ENCODE measurements around the gene SPAG4.
A peak's percentile ranks its signal among the peaks of the same experiment; 100 is the strongest.

SPAG4 gene

DNA sequence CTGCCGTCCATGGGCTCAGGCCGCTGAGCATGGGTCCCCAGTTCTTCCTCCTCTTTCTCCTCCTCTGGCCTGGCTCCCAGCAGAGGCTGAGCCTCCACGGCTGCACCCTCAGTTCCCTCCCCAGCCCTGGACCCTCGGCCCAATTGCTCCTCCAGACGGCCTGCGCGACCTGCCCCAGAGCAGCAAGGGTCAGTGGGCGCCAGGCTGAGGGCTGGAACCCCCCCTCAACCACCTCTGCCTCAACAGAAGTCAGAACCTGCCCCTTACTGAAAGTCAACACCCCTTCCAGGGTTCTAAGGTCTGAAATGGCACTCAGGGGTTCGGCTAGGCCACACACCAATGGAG lies 15.9 kb upstream of the SPAG4 start:
- DNase-seq: no peak

DNA sequence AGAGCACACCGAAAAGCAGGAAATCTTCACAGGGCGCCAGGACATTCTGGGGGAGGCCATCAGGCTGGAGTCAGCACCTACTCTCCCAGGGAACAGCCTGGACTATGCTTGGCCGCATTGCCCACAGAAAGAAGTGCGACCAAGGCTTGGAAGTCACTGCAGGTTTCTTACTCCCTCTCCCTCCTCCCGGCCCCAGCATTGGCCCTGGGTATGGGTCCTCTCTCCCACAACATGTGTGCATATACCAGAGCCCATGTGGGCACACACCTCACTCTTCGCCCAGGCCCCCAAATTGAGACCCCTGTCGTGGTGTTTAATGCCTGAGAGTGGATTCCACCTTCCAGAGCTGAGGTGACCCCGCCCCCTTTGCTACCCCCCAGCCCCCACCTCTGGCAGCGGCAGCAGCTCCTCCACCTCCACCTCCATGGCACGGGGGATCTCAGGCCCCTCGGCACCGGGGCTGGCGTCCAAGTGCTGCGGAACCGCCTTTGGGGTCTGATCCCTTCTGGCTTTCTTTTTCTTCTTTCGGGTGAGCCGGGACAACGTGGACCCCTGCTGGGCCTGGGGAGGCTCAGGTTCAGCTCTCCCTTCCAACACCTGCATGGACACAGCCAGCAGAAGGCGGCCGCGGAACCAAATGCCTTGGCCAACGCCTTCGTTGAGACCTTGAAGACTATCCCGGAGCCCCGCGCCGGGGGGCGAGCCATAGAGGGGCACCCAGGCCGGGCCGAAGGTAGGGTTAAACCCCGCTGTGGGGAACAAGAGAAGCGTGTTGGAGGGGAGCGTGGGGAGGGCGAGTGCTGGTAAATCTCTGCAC lies 15.2 kb upstream of the SPAG4 start:
- DNase-seq: no peak

DNA sequence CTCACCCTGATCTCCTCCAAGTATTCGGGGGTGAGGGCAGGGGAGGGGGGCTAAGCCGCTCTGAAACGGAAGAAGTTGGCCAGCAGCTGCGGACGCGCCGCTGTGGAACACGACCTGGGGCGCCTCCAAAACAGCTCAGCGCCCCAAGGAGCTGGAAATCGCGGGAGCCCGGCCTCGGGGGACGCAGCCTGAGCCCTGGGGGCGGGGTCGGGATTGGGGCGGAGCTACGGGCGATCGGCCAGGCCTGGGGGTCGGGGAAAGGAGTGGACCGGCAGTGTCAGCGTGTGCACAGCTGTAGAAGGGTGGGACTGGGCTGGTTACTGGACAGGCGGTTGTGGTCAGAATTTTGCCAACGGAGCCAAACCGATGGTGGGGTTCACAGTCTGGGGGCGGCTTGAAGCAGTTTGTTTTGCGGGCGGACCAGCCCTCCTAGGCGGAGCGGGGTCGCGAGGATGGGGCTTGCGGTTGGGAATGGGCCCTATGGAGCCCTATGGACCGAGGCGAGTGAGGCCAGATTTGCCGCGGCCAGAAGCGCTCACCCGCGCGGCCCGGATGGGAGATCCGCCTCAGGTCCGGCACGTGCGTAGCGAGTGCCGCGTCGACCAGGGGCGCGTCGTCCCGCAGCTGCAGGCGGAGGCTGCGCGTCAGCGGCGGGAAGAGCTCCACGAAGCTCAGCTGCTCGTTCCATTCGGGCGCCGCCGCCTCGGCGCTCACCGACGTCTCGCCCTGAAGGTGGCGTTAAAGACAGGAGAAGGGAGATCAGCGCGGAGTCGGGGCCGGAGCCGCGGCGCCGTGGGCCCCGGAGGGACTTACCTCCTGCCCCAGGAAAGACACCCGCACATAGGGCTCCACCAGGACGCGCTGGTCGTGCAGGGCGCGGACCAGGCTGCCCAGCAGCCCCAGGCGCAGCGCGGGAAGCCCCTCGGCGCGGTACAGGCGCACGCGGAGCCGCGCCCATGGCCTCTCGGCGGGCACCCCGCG lies 14.3 kb upstream of the SPAG4 start:
- peak; percentile 76 to 79 for DNase-seq

DNA sequence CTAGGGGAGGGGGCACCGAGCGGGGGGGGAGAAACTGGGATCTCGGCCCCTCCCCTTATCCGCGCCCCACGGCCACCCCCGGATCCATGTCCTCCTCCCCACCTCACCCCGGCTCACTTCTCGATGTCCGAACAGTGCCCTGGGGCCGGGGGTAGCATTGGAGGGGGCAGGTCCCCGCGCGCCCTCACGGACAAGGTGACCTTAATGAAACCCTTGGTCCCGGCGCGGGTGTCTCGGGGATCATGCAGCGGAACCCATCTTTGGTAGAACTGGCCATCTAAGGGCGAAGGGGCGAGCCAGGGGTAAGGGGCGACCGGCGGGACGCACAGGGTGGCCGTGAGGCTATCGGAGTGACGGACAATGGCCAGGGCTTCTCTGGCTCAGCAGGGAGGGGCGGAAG lies 13.6 kb upstream of the SPAG4 start:
- DNase-seq: no peak

DNA sequence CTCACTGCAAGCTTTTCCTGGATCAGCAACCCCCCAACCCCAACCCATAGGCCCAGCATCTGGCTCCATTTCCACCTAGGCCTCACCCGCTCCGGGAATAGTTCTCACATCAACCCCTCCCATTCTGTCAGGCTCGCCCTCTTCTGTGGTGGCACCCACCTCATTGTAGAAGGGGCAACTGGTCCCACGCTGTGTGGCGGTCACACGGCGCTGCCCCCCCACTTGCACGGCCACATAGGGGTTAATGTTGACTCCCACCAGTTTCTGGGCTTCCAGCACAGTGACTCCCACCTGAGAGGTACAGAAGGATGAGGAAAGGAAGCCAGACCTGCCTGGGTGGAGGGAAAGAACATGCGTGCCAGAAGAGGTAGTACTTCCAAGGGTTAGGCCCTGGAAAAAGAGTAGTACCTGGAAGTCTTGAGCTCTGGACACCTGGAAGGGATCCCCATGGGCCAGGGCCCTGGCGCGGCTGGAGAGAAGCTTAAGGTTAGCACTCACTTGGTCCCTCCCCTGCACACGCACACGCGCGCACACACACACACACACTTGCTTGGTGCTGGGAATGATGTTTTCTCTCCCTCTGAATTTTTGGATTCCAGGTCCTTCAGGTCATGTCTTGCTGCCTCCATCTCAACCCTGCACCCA lies 12.7 kb upstream of the SPAG4 start:
- no peak for DNase-seq

DNA sequence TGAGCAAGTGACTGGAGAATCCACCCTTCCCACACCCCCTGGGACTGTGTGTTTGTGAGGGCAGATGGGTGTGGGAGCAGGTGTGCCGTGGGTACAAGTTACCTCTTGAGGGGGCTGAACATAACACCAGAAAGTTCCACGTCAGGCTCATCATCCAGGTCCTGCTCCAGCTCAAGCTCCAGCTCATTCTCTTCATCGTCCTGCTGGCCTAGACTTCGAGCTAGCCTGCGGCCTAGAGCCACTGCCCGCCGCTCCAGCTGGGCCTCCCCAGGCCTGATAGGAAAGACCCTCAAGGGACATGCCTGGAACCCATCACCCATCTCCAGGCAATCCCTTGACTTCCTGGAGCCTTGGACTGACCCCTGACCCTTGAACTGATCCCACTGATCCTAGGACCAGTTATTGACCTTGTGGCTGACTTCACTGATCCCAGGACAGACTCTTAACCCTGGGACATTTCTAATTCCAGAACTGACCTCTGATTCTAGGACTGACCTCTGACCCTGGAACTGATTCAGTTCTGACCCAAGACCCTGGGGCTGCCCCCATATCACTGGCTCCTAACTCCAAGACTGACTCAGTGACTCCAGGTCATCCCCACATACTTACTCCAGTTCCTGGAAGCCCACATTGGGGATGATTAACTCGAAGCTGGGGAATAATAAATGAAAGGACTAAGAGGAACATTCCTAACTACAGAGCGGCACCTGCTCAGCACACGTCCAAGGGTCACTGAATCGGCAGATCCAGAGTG lies 11.8 kb upstream of the SPAG4 start:
- DNase-seq: no peak

DNA sequence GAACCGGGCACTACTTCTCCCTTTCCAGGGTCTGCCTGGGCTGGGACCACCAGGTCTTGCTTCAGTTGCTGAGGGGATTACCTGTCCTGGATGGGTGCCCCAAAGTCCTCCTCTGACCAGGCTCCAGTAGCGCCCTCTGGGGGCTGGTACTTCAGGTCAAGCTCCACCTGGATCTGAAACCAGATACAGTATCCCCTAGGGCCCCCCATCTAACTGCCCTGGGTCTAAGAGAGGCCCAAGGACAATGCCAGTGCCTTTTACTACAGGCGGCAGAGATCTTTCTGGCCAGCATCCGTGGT lies 11.2 kb upstream of the SPAG4 start:
- DNase-seq: no peak

DNA sequence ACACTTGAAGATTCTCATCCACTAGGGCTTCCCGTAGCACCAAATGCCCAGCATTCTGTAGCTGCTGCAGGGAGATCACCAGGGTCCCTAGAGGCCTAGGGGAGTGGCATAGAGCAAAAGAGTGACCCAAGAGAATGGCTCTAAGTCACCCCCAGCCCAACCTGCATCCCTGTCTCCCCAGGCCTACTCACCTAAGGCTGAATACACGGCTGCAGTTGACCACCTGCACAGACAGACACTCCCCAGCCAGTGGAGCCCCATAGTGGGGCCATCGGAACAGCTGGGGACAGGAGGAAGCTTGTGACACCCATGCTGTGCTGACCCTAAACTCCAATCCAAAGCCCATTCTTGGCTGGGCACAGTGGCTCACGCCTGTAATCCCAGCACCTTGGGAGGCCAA lies 9.5 kb upstream of the SPAG4 start:
- no peak for DNase-seq

DNA sequence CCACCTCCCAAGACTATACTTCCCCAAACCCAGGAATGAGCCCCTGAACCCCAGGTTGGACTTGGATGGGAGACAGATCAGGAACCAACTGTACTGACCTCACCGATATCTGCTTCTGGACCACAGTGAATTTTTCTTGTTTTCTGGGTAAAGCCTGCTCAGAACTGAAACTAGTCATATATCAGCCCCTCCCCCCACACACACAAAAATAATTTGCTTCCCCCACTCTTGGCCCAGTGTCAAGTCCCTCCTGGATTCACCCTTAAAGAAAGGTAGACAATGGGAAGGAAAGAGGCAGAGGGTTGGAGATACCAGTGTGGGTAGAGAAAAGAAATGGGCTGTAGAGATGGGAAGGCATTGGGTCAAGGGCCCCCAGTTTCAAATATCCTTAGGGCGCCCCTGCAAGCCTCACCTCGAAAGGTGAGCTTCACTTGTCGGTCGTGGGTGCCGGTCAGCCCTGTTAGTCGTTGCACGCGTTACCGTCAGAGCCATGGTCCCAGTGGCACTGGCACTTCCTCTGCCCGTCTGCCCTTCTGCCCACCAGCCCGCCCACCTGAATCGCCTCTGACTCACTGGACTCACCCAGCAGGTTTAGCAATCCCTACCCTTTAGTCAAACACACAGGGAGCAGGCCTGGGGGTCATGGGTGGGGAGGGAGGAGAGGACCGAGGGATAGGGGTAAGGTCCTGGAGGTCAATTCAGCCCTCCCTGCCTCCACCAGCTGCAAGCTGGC lies 8.5 kb upstream of the SPAG4 start:
- no peak for DNase-seq

DNA sequence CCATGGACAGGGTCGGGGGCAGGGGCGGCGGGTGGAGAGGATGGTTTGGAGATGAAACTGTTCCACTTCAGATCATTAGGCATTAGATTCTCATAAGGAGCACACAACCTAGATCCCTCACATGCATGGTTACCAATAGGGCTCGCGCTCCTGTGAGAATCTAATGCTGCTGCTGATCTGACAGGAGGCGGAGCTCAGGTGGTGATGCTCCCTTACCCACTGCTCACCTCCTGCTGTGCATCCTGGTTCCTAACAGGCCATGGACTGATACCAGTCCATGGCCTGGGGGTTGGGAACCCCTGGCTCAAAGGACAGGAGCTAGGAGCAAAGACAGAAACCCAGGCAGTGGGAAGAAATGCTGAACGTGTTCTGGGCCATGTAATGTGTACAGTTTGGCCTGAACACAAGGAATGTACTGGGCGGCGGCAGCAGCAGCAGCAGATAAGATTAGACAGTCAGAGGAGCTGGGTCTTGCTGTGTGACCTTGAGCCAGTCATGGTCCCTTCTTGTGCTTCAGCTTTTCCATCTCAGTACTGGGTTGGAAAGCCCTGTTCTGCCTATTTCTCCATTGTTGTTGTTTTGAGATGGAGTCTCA lies 4.7 kb upstream of the SPAG4 start:
- no peak for DNase-seq

DNA sequence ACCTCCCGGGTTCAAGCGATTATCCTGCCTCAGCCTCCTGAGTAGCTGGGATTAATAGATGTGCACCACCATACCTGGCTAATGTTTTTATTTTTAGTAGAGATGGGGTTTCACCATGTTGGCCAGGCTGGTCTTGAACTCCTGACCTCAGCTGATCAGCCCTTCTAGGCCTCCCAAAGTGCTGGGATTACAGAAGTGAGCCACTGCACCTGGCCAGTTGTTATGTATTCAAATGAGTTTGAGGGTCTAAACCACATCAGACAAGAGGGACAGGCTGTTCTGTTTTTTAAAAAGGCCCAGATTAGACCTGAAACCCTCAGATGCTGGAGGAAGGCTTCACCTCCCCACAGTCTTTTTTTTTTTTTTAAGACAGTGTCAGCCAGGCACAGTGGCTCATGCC lies 4.1 kb upstream of the SPAG4 start:
- DNase-seq: no peak

DNA sequence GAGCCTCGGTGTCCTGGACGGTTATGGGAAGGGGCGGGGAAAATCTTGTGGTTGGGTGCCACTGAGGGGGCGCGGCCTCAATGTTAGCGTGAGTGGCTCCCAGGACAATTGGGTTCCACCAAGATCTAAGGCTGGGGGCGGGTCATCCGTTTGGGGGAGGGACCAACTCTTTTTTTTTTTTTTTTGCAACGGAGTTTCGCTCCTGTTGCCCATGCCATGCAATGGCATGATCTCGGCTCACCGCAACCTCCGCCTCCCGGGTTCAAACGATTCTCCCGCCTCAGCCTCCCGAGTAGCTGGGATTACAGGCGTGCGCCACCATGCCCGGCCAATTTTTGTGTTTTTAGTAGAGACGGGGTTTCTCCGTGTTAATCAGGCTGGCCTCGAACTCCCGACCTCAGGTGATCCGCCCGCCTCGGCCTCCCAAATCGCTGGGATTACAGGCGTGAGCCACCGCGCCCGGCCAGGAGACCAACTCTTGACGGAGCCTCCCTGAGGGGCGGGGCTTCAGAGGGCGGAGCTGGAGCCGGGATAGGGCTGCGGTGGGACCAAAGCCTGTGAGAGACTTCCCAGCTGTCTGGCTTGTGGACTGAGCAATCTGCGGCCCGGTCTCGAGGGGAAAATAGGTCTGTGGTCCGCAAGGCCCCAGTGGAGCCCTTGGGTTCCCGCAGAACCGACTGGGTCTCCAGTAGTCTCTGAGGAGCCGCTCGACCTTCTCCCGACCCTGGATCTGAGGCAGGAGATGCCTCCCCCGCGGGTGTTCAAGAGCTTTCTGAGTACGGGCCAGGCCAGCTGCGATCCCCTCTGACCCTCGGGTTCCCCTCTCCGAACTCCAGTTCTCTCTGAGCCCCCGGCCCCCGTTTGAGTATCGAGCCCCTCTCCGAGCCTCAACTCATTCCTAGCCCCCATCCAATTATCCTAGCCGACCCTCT lies 1.1 kb downstream of the SPAG4 start:
- DNase-seq: peak; percentile 47 to 50

DNA sequence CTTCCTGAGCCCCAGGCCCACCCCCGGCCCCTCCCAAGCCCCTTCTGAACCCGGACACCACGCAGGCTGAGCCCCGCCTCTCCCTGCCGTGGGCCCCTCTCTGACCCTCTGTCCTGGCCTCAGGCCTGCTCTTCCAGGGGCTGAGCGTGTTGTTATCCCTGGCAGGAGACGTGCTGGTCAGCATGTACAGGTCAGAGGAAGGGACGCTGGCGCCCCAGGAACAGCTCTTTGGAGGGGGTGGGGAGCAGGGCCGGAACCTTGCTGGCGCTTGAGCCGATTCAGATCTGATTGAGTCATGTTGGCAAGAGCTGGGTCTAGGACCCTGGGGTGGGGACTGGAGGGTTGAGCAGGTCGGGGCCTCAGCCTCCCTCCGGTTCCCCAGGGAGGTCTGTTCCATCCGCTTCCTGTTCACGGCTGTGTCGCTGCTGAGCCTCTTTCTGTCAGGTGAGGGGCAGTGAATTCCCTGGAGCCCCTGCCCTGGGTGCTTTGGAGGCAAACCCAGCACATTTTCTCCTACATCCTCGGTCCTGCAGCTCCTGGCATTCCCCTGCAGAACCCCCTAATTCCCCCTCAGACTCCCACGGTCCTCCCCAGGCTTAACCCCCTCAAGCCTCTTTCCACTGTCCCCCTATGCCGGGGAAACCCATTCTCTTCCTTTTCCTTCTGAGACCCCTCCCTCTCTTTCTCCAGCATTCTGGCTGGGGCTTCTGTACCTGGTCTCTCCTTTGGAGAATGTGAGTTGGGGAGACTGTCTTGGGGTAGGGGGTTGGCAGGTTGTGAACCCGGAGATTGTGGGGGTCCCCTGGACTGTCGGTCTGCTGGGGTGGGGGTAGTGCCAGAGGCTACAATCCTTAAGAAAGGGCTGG lies 2.0 kb downstream of the SPAG4 start:
- DNase-seq: peak; percentile 24 to 26

DNA sequence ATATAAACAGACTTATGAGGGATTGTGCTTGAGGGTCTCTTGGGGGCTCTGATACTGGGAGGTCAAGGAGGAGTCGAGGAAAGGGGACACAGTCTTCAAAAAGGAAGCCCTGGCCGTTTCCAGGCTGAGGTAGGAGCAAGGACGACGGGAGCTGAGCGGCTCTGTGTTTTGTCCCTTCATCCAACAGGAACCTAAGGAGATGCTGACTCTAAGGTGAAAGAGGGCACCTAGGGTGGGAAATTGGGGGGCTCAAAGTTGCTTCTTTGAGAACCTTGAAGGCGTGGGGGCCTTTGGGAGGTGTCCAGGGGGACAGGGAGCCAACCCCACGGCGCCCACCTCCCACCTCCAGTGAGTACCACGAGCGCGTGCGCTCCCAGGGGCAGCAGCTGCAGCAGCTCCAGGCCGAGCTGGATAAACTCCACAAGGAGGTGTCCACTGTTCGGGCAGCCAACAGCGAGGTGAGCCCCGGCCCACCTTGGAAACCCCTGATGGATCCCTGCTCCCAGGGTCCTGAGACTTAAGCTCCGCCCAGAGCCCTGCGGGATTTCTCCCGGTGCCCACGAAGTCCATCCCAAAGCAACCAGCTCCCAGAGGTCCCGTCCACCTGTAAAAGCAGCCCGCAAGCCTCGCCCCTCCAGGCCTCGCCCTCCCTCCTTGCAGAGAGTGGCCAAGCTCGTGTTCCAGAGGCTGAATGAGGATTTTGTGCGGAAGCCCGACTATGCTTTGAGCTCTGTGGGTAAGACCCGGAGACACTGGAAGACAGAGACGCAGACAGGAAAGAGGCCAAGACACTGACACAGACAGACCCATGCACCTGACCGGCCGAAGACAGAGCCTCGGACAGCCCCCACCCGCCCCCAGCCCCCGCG lies 2.9 kb downstream of the SPAG4 start:
- no peak for DNase-seq

DNA sequence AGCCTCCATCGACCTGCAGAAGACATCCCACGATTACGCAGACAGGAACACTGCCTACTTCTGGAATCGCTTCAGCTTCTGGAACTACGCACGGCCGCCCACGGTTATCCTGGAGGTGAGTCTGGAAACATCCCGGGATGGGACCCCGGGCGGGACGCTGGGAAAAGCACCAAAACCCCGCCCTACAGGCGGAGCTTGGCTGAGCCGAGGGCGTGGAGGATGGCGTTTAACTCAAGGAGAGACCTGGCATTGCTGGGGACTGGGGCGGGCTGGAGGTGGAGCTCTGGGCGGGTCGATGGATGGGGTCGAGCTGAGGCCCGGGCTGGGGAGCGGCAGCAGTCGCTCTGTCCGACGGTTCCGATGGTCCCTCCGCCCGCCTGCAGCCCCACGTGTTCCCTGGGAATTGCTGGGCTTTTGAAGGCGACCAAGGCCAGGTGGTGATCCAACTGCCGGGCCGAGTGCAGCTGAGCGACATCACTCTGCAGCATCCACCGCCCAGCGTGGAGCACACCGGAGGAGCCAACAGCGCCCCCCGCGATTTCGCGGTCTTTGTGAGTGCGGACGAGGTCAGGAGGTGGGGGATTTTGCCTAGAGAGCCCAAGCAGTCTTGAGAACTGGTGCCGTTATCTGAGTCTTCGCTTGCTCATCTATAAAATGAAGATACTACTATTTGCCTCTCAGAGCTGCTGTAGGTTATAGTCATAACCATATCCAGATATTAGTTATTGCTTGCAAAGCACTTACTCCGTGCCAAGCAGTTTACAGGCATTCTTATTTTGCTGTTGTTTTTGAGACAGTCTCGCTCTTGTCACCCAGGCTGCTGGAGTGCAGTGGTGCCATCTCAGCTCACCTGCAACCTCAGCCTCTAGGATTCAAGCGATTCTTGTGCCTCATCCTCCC lies 3.8 kb downstream of the SPAG4 start:
- peak; percentile 74 for DNase-seq

DNA sequence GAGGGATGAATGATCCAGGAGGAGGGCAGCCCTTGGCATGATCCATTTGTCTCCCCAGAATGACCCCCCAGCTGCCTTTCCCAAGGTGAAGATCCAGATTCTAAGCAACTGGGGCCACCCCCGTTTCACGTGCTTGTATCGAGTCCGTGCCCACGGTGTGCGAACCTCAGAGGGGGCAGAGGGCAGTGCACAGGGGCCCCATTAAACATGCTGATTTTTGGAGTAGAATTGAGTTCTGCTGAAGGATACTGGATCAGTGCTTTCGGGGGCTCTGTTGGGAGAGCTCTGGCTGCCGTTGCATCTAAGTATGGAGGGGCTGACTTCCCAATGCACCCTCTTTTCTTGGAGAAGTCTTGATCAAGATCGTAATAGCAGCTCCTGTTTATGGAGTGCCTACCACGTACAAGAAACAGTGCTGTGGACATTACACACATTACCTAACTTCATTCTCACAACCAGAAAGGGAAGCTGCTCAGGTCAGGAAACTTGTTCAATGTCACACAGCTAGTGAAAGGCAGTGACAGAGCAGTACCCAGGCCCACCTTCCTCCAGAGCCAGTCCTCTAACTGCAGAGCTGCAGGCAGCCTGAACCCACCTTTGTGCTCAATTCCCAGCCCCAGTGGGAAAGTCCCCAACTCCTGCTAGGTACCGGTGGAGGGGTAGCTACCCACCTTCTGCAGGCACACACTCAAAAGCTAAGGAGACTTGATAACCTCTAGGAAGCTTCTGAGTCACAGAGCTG lies 5.4 kb downstream of the SPAG4 start:
- no peak for DNase-seq

DNA sequence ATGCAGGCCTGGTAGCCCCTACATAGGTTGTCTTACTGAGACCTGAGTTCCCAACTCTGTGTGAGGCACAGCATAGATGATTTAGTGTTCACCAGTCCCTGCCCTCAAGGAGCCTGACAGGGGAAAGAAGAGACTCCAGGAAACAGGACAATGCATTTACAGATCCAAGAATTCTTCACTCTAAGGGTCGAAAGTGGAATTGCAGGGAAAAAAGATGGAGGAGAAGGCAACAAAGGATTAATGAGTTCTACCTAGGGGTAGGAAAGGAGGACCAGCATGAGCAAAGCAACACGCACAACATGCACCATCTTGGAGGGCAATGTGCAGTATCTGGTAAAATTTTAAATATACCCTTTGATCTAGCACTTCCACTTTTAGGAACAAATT lies 5.9 kb downstream of the SPAG4 start:
- no peak for DNase-seq

All from activated CD4-positive, alpha-beta T cell treated with anti-CD3 and anti-CD28 coated beads for 4 hours (primary cell).